MM.1S (cell line): ENCODE data around the gene KIRREL1.

Experiments used
- DNase-seq: peaks from one replicate; pipeline ENCODE4 v3.0.0-alpha.2; 2015
- H2AFZ ChIP-seq: fragments of 300-600 bp; sonication (generic); 2 replicates; pipeline ENCODE4 v1.6.0; 2016; ENCODE audit warnings: antibody characterized with exemption, low read length
- H3F3A ChIP-seq: fragments of 300-600 bp; sonication (generic); 2 replicates; pipeline ENCODE4 v1.6.1; 2016; ENCODE audit warnings: mild to moderate bottlenecking, antibody characterized with exemption, low read length, moderate library complexity, mixed read lengths; ENCODE audit not compliant: insufficient read depth
- H3K27ac ChIP-seq: fragments of 300-600 bp; sonication (generic); 2 replicates; pipeline ENCODE4 v1.5.1; 2016; ENCODE audit warnings: mild to moderate bottlenecking, low read length
- H3K27me3 ChIP-seq: fragments of 300-600 bp; sonication (generic); replicated peaks from 2 replicates; pipeline ENCODE4 v1.6.0; 2016; ENCODE audit warnings: low read length; ENCODE audit not compliant: insufficient read depth
- H3K36me3 ChIP-seq: fragments of 300-600 bp; sonication (generic); replicated peaks from 2 replicates; pipeline ENCODE4 v1.6.1; 2016; ENCODE audit warnings: mild to moderate bottlenecking, low read length, mixed read lengths; ENCODE audit not compliant: insufficient read depth
- H3K4me1 ChIP-seq: fragments of 300-600 bp; sonication (generic); 2 replicates; pipeline ENCODE4 v1.6.1; 2016; ENCODE audit warnings: low read length, mixed read lengths
- H3K4me2 ChIP-seq: fragments of 300-600 bp; sonication (generic); 2 replicates; pipeline ENCODE4 v1.6.0; 2016; ENCODE audit warnings: low read depth, low read length
- H3K4me3 ChIP-seq: fragments of 300-600 bp; sonication (generic); 2 replicates; pipeline ENCODE4 v1.5.1; 2016; ENCODE audit warnings: low read length, mixed read lengths
- H3K79me2 ChIP-seq: fragments of 300-600 bp; sonication (generic); 2 replicates; pipeline ENCODE4 v1.6.1; 2016; ENCODE audit warnings: mixed run types, low read length, mixed read lengths
- H3K9ac ChIP-seq: fragments of 300-600 bp; sonication (generic); 2 replicates; pipeline ENCODE4 v1.6.1; 2016; ENCODE audit warnings: low read length, mixed read lengths
- H3K9me2 ChIP-seq: fragments of 300-600 bp; sonication (generic); replicated peaks from 2 replicates; pipeline ENCODE4 v1.6.1; 2016; ENCODE audit warnings: mild to moderate bottlenecking, low read length, mixed read lengths; ENCODE audit not compliant: insufficient read depth
- H3K9me3 ChIP-seq: fragments of 300-600 bp; sonication (generic); replicated peaks from 2 replicates; pipeline ENCODE4 v1.6.1; 2016; ENCODE audit warnings: mild to moderate bottlenecking, low read length, mixed read lengths; ENCODE audit not compliant: insufficient read depth
- H4K20me1 ChIP-seq: fragments of 300-600 bp; sonication (generic); 2 replicates; pipeline ENCODE4 v1.6.1; 2016; ENCODE audit warnings: mild to moderate bottlenecking, low read length, moderate library complexity, mixed read lengths; ENCODE audit not compliant: insufficient read depth
- CTCF ChIP-seq: fragments of 300-600 bp; sonication (generic); IDR thresholded peaks from 2 replicates; pipeline ENCODE4 v1.5.1; 2016; ENCODE audit warnings: antibody characterized with exemption, low read length, mixed read lengths
- EZH2 ChIP-seq: fragments of 300-600 bp; sonication (generic); optimal IDR thresholded peaks from 2 replicates; pipeline ENCODE3; 2017; ENCODE audit warnings: low read depth, mild to moderate bottlenecking, antibody characterized with exemption, low read length, mixed read lengths
- EZH2phosphoT487 ChIP-seq: fragments of 300-600 bp; sonication (generic); IDR thresholded peaks from 2 replicates; pipeline ENCODE4 v1.6.1; 2018; ENCODE audit warnings: antibody characterized with exemption, low read length

Gene KIRREL1

DNA sequence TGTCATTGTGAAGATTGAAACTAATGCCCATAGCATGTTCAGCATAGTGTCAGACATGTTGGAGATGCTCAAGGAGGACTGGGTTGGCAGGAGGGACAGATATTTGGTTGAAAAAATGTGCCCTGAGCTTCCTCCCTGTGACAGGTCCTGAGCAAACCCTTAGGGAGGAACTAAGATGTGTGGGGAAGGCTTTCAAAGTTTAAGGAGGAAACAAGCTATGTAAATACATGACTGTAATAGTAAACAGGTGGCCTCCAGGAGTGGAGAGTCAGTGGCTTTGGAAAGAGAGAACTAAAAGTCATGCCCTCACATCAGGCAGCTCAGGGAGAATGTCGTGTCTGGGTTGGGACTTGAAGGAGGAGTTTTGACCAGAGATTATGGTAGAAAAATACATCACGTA is 9.7 kb upstream of the KIRREL1 start:
- Histone ChIP-seq H3K4me1 (no peaks in the 10 kb centered on the region), H3K9ac (no peak overlapping the region), H3K9me2 (no peaks in the 10 kb centered on the region), H3K9me3 (no peaks in the 10 kb centered on the region), H2AFZ (no peak overlapping the region), H3K27ac (no peak overlapping the region), H3K79me2 (no peaks in the 10 kb centered on the region), H3K4me3 (no peak overlapping the region), H3K36me3 (no peaks in the 10 kb centered on the region), H3K4me2 (no peak overlapping the region), H3K27me3 (0 out of 2 replicates have a peak, but pooled peaks cover 4% of the 10 kb centered on the region), H3F3A (no peaks in the 10 kb centered on the region), H4K20me1 (no peaks in the 10 kb centered on the region)
- TF ChIP-seq EZH2phosphoT487 = no peak
- TF ChIP-seq CTCF = no peak
- TF ChIP-seq EZH2 = no peak
- no peak for DNase-seq

- H2AFZ ChIP-seq = no peak overlapping the region
- no peaks in the 10 kb centered on the region for H4K20me1 ChIP-seq
- no peaks in the 10 kb centered on the region for H3K9me3 ChIP-seq
- no peaks in the 10 kb centered on the region for H3F3A ChIP-seq
- H3K4me2 ChIP-seq = no peak overlapping the region
- H3K27ac ChIP-seq = no peak overlapping the region
- no peaks in the 10 kb centered on the region for H3K36me3 ChIP-seq
- H3K9me2 ChIP-seq = no peaks in the 10 kb centered on the region
- no peak for DNase-seq
- no peaks in the 10 kb centered on the region for H3K4me1 ChIP-seq
- H3K27me3 ChIP-seq = 0 out of 2 replicates have a peak, but pooled peaks cover 4% of the 10 kb centered on the region
- H3K9ac ChIP-seq = no peak overlapping the region
- TF ChIP-seq EZH2 = no peak
- TF ChIP-seq EZH2phosphoT487 = no peak
- no peak for TF ChIP-seq CTCF
- no peak overlapping the region for H3K4me3 ChIP-seq
- no peaks in the 10 kb centered on the region for H3K79me2 ChIP-seq
Measured at GRCh38 chr1:157984469-157984868, 9.0 kb upstream of the KIRREL1 start.

DNA sequence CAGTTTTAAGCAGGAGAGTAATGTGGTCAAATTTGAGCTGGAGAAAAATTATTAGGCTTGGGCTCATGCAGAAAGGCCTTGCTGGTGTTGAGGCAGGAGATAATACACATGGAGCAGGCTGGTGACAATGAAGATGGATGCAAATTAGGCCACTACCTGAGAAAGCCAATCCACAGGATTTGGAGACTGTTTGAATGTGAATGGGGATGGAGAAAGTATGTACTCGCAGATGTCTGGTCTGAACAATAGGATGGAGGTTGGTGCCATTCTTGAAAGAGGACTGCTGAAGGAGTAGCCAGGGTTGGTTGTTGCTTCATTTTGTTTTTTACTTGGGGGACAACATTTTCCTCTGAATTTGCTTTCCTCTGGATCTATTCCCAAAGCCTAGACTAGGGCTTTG is 8.0 kb upstream of the KIRREL1 start:
- Histone ChIP-seq H3F3A (no peaks in the 10 kb centered on the region), H3K79me2 (no peaks in the 10 kb centered on the region), H3K9ac (no peak overlapping the region), H4K20me1 (no peaks in the 10 kb centered on the region), H3K4me1 (no peaks in the 10 kb centered on the region), H3K9me2 (no peaks in the 10 kb centered on the region), H2AFZ (no peak overlapping the region), H3K4me3 (no peak overlapping the region), H3K4me2 (no peak overlapping the region), H3K27ac (no peak overlapping the region), H3K9me3 (no peaks in the 10 kb centered on the region), H3K27me3 (0 out of 2 replicates have a peak, but pooled peaks cover 4% of the 10 kb centered on the region), H3K36me3 (no peaks in the 10 kb centered on the region)
- TF ChIP-seq CTCF = no peak
- TF ChIP-seq EZH2 = no peak
- no peak for TF ChIP-seq EZH2phosphoT487
- DNase-seq = no peak
